ENCODE measurements around the gene GTPBP2. TPM values are rescaled to one million over a fixed set of nuclear protein-coding genes. Genes with fewer than 3 reads are reported as not detected.
"Not testable (repeated sequence)": the region's sequence is repeated elsewhere in the genome, so short reads cannot be mapped to it uniquely, and the experiment has no call there.

Gene GTPBP2
- total RNA-seq, 2 donors from 2014 or later: 99.0 to 137 TPM

- peak within 1 kb of the TSS; percentile 67 for H3K27ac Mint-ChIP-seq
- H3K4me1 Mint-ChIP-seq (ENCODE audit: low read depth): peaks cover 31% of the 10 kb centered on the region
- peak; percentile 80 to 83 for DNase-seq
These were observed 16.0 kb upstream of the GTPBP2 start, which contains the start of gene RSPH9 for GRCh38 chr6:43644940-43645612. RSPH9 (plus strand) TSS chr6:43645036; CDS start chr6:43645099, 63 bp downstream.

GRCh38 chr6:43639984-43640800, 11.1 kb upstream of the GTPBP2 start:
- Mint-ChIP-seq H3K4me1 (ENCODE audit: low read depth) (peaks cover 67% of the 10 kb centered on the region), H3K4me3 (peak overlapping the region in 1 of 2 donors; percentile 55), H3K36me3 (ENCODE audit: insufficient read depth in 2 of 2) (peaks cover 15 to 23% of the 10 kb centered on the region in 2 donors), H3K27me3 (ENCODE audit: low read depth) (no peaks in the 10 kb centered on the region), H3K27ac (no peak overlapping the region), H3K9me3 (no peaks in the 10 kb centered on the region)
- no peak for DNase-seq
- ATAC-seq (replicated peaks in 1 of 2): no peak

More at GRCh38 chr6:43644940-43645612, 16.0 kb upstream of the GTPBP2 start, which contains the start of gene RSPH9:
- peak; percentile 89 to 91 for ATAC-seq (replicated peaks in 1 of 2)
- peak within 1 kb of the TSS; percentile 82 to 89 for H3K4me3 Mint-ChIP-seq
- no peaks in the 10 kb centered on the region for H3K27me3 Mint-ChIP-seq (ENCODE audit: low read depth)
- H3K9me3 Mint-ChIP-seq: no peaks in the 10 kb centered on the region
- H3K36me3 Mint-ChIP-seq (ENCODE audit: insufficient read depth in 2 of 2): peaks cover 3 to 4% of the 10 kb centered on the region in 2 donors

GRCh38 chr6:43636308-43636659, 7.2 kb upstream of the GTPBP2 start:
- no peaks in the 10 kb centered on the region for H3K9me3 Mint-ChIP-seq
- ATAC-seq (replicated peaks in 1 of 2) (peak in 1 of 2 donors; percentile 14), DNase-seq (no peak)
- H3K4me1 Mint-ChIP-seq (ENCODE audit: low read depth): peaks cover 66% of the 10 kb centered on the region
- peak overlapping the region; percentile 97 for H3K27ac Mint-ChIP-seq
- H3K27me3 Mint-ChIP-seq (ENCODE audit: low read depth): no peaks in the 10 kb centered on the region
- peaks cover 12 to 21% of the 10 kb centered on the region in 2 donors for H3K36me3 Mint-ChIP-seq (ENCODE audit: insufficient read depth in 2 of 2)
- H3K4me3 Mint-ChIP-seq: peak overlapping the region; percentile 97 to 98

- peaks cover 12 to 19% of the 10 kb centered on the region in 2 donors for H3K36me3 Mint-ChIP-seq (ENCODE audit: insufficient read depth in 2 of 2)
- peak; percentile 90 for DNase-seq
- peaks cover 65% of the 10 kb centered on the region for H3K4me1 Mint-ChIP-seq (ENCODE audit: low read depth)
- H3K27ac Mint-ChIP-seq: peak within 1 kb of the TSS; percentile 97
- peak; percentile 90 to 92 for ATAC-seq (replicated peaks in 1 of 2)
- H3K27me3 Mint-ChIP-seq (ENCODE audit: low read depth): no peaks in the 10 kb centered on the region
- peak within 1 kb of the TSS; percentile 97 to 98 for H3K4me3 Mint-ChIP-seq
- H3K9me3 Mint-ChIP-seq: no peaks in the 10 kb centered on the region
These were observed 6.6 kb upstream of the GTPBP2 start, which contains the start of gene MAD2L1BP for GRCh38 chr6:43635387-43636307. MAD2L1BP (plus strand) TSS chr6:43635840; CDS start chr6:43635876, 36 bp downstream.

GRCh38 chr6:43634702-43635303, 5.7 kb upstream of the GTPBP2 start:
- ATAC-seq (replicated peaks in 1 of 2) (no peak), DNase-seq (no peak)
- Mint-ChIP-seq H3K27me3 (ENCODE audit: low read depth) (no peaks in the 10 kb centered on the region), H3K36me3 (ENCODE audit: insufficient read depth in 2 of 2) (peaks cover 11 to 18% of the 10 kb centered on the region in 2 donors), H3K4me3 (peak overlapping the region; percentile 97 to 98), H3K4me1 (ENCODE audit: low read depth) (peaks cover 65% of the 10 kb centered on the region), H3K27ac (peak overlapping the region; percentile 97), H3K9me3 (no peaks in the 10 kb centered on the region)

- Mint-ChIP-seq H3K4me1 (ENCODE audit: low read depth) (peaks cover 53% of the 10 kb centered on the region), H3K36me3 (ENCODE audit: insufficient read depth in 2 of 2) (peaks cover 11 to 13% of the 10 kb centered on the region in 2 donors)
- H3K27me3 Mint-ChIP-seq (ENCODE audit: low read depth); H3K27ac Mint-ChIP-seq; H3K4me3 Mint-ChIP-seq; H3K9me3 Mint-ChIP-seq; DNase-seq; ATAC-seq (replicated peaks in 1 of 2): not testable (repeated sequence)
These were observed 3.9 kb upstream of the GTPBP2 start for GRCh38 chr6:43633002-43633401.

- DNase-seq (no peak), ATAC-seq (replicated peaks in 1 of 2) (no peak)
- H3K27ac Mint-ChIP-seq: no peak overlapping the region
- H3K4me3 Mint-ChIP-seq: peak overlapping the region; percentile 41 to 42
- no peaks in the 10 kb centered on the region for H3K9me3 Mint-ChIP-seq
- H3K36me3 Mint-ChIP-seq (ENCODE audit: insufficient read depth in 2 of 2): peaks cover 15 to 19% of the 10 kb centered on the region in 2 donors
- no peaks in the 10 kb centered on the region for H3K27me3 Mint-ChIP-seq (ENCODE audit: low read depth)
- peaks cover 56% of the 10 kb centered on the region for H3K4me1 Mint-ChIP-seq (ENCODE audit: low read depth)
These were observed 2.0 kb upstream of the GTPBP2 start for GRCh38 chr6:43630980-43631619.

- H3K27me3 Mint-ChIP-seq (ENCODE audit: low read depth): no peaks in the 10 kb centered on the region
- no peaks in the 10 kb centered on the region for H3K9me3 Mint-ChIP-seq
- peak; percentile 74 to 76 for ATAC-seq (replicated peaks in 1 of 2)
- peaks cover 16 to 24% of the 10 kb centered on the region in 2 donors for H3K36me3 Mint-ChIP-seq (ENCODE audit: insufficient read depth in 2 of 2)
- H3K4me3 Mint-ChIP-seq: peak overlapping the region; percentile 99 to 100
- peak; percentile 96 for DNase-seq
- H3K27ac Mint-ChIP-seq: peak overlapping the region; percentile 97
- H3K4me1 Mint-ChIP-seq (ENCODE audit: low read depth): peaks cover 50% of the 10 kb centered on the region
These were observed 639 bp upstream of the GTPBP2 start for GRCh38 chr6:43629505-43630300.

- H3K27ac Mint-ChIP-seq: peak overlapping the region; percentile 99
These were observed 516 bp downstream of the GTPBP2 start for GRCh38 chr6:43628393-43629103.

GRCh38 chr6:43627008-43627825, 1.8 kb downstream of the GTPBP2 start:
- peaks cover 42% of the 10 kb centered on the region for H3K4me1 Mint-ChIP-seq (ENCODE audit: low read depth)
- no peaks in the 10 kb centered on the region for H3K27me3 Mint-ChIP-seq (ENCODE audit: low read depth)
- H3K9me3 Mint-ChIP-seq: no peaks in the 10 kb centered on the region
- peaks cover 24 to 31% of the 10 kb centered on the region in 2 donors for H3K36me3 Mint-ChIP-seq (ENCODE audit: insufficient read depth in 2 of 2)
- DNase-seq: peak; percentile 63 to 73
- H3K4me3 Mint-ChIP-seq: peak overlapping the region; percentile 99 to 100
- peak in 1 of 2 donors; percentile 19 for ATAC-seq (replicated peaks in 1 of 2)
- H3K27ac Mint-ChIP-seq: peak overlapping the region; percentile 92

More at GRCh38 chr6:43628393-43629103, 516 bp downstream of the GTPBP2 start:
- no peaks in the 10 kb centered on the region for H3K9me3 Mint-ChIP-seq
- peaks cover 42% of the 10 kb centered on the region for H3K4me1 Mint-ChIP-seq (ENCODE audit: low read depth)
- DNase-seq (peak; percentile 70), ATAC-seq (replicated peaks in 1 of 2) (peak; percentile 22 to 30)
- H3K4me3 Mint-ChIP-seq: peak overlapping the region; percentile 99 to 100
- H3K36me3 Mint-ChIP-seq (ENCODE audit: insufficient read depth in 2 of 2): peaks cover 20 to 24% of the 10 kb centered on the region in 2 donors
- H3K27me3 Mint-ChIP-seq (ENCODE audit: low read depth): no peaks in the 10 kb centered on the region
